ENCODE measurements around the gene LRR1. TPM values are rescaled to one million over a fixed set of nuclear protein-coding genes. Genes with fewer than 3 reads are reported as not detected.

The LRR1 gene
- total and polyA plus RNA-seq, 2 of the 4 experiments (the other 2 are of a cell fraction) = 11.6 to 20.8 TPM

- H3K4ac ChIP-seq (ENCODE audit: low read depth, low read length) = no peak overlapping the region
- no peak overlapping the region for H2BK20ac ChIP-seq (ENCODE audit: low read depth, low read length)
- H2AFZ ChIP-seq (replicated peaks; ENCODE audit: low read length, poor library complexity) = no peak overlapping the region
- H3K4me3 ChIP-seq (ENCODE audit: insufficient read depth, low read depth, low read length) = no peak overlapping the region
- H2AK5ac ChIP-seq (ENCODE audit: low read depth, low read length) = no peak overlapping the region
- H2AK9ac ChIP-seq (replicated peaks; ENCODE audit: low read depth, low read length, poor library complexity) = no peak overlapping the region
- H2BK120ac ChIP-seq (ENCODE audit: low read depth, low read length) = no peak overlapping the region
- no peak overlapping the region for H2BK15ac ChIP-seq (ENCODE audit: low read depth, low read length)
- DNase-seq (no peak), ATAC-seq (ENCODE audit: low read depth) (no peak)
- BruUV-seq (replicated peaks) = no TSS peak
- peaks cover 26% of the 10 kb centered on the region for H3K36me3 ChIP-seq (ENCODE audit: control insufficient read depth, insufficient read depth, low read length)
- H3K9me1 ChIP-seq (ENCODE audit: insufficient read depth, low read length) = peaks cover 17% of the 10 kb centered on the region
- in situ Hi-C loops (cut with MboI; ENCODE audit: low sequenced_read_pairs) (no loop called here), intact Hi-C loops (cut with micrococcal nuclease) (no loop called here), dilution Hi-C loops (cut with HindIII; ENCODE audit: low sequenced_read_pairs, unreplicated experiment) (no loop called here)
- H4K5ac ChIP-seq (ENCODE audit: low read depth, low read length) = no peak overlapping the region
- no peak overlapping the region for H4K8ac ChIP-seq (ENCODE audit: low read depth in 2 of 2, low read length in 2 of 2)
- H3K18ac ChIP-seq (ENCODE audit: low read depth, low read length) = no peak overlapping the region
- WGBS, 2 experiments (ENCODE audit: extremely low coverage in 2 of 2, insufficient read length in 1 of 2) = 100% methylated on average over 2 of the region's 9 CpGs; no CpG with 5 or more reads in 1 of the 2 experiments
- no peak overlapping the region for H2BK5ac ChIP-seq (ENCODE audit: low read depth, low read length, poor library complexity, severe bottlenecking)
- H3K27me3 ChIP-seq (ENCODE audit: control insufficient read depth, insufficient read depth, low read length) = no peaks in the 10 kb centered on the region
- TF ChIP-seq RCOR1 (IDR thresholded peaks at IDR 0.05; ENCODE audit: insufficient replicate concordance, low read length) (no peak), CHD1 (IDR thresholded peaks at IDR 0.05; ENCODE audit: low read depth, low read length) (no peak), POLR2A (IDR thresholded peaks at IDR 0.05; ENCODE audit: low read depth, low read length) (no peak), USF2 (IDR thresholded peaks at IDR 0.05; ENCODE audit: low read depth, low read length) (no peak), CTCF (conservative IDR thresholded peaks at IDR 0.05; ENCODE audit: low read depth, low read length) (no peak), MAFK (IDR thresholded peaks at IDR 0.05; ENCODE audit: low read depth, low read length) (no peak), MAZ (IDR thresholded peaks at IDR 0.05; ENCODE audit: borderline replicate concordance, low read depth, low read length) (no peak), CEBPB (IDR thresholded peaks at IDR 0.05; ENCODE audit: low read depth, low read length) (no peak), FOS (IDR thresholded peaks at IDR 0.05; ENCODE audit: low read depth, low read length) (no peak), RFX5 (IDR thresholded peaks at IDR 0.05; ENCODE audit: low read depth, low read length) (no peak), BHLHE40 (IDR thresholded peaks at IDR 0.05; ENCODE audit: low read depth, low read length) (no peak), RAD21 (IDR thresholded peaks at IDR 0.05; ENCODE audit: low read length) (no peak)
- peaks cover 64% of the 10 kb centered on the region for H4K20me1 ChIP-seq (ENCODE audit: insufficient read depth, low read length)
- no peak overlapping the region for H3K56ac ChIP-seq (ENCODE audit: extremely low read depth, insufficient read depth, low read length)
- H3K27ac ChIP-seq (ENCODE audit: insufficient read depth, low read length) = no peak overlapping the region
- ChIA-PET CTCF (no interaction called here), POLR2A (ENCODE audit: unreplicated experiment) (interaction anchor here (0.6 kb wide), 1 partner anchor 1756 kb away, joined by 3 read pairs; no protein-coding TSS in a partner anchor)
- peaks cover 25 to 71% of the 10 kb centered on the region in 2 experiments for H3K79me1 ChIP-seq (ENCODE audit: low read depth in 1 of 2, low read length in 2 of 2)
- no peak overlapping the region for H4K91ac ChIP-seq (ENCODE audit: insufficient read depth, low read depth, low read length)
- no peak overlapping the region for H3K4me2 ChIP-seq (ENCODE audit: low read depth, low read length)
- H3K9me3 ChIP-seq (ENCODE audit: control insufficient read depth, insufficient read depth, low read length) = no peaks in the 10 kb centered on the region
- peaks cover 6% of the 10 kb centered on the region for H3K4me1 ChIP-seq (ENCODE audit: control insufficient read depth, insufficient read depth, low read length)
- no peak overlapping the region for H3K9ac ChIP-seq (ENCODE audit: low read depth, low read length)
- H3K23ac ChIP-seq (ENCODE audit: low read depth, low read length) = no peak overlapping the region
- no peak overlapping the region for H3K14ac ChIP-seq (replicated peaks; ENCODE audit: low read depth, low read length)
Measured at GRCh38 chr14:49581209-49582112, 17.3 kb upstream of the LRR1 start.
